Prostate gland (tissue), 2 donors: ENCODE results near the gene ZP3.
"Not testable (repeated sequence)": the region's sequence is repeated elsewhere in the genome, so short reads cannot be mapped to it uniquely, and the experiment has no call there.

Experiments
- POLR2A ChIP-seq: fragments of 450-650 bp; IDR thresholded peaks from one replicate; pipeline ENCODE4 v1.6.1; 2016; ENCODE audit warnings: antibody characterized with exemption, mild to moderate bottlenecking
- POLR2AphosphoS5 ChIP-seq: sonication (generic); formaldehyde crosslinking; IDR thresholded peaks from one replicate; pipeline ENCODE4 v1.6.1; 2017; ENCODE audit warnings: antibody characterized with exemption
- TF ChIP-seq, protein P1 (sequence below), 4 experiments: fragments of 200-600 bp in 2 of 4; fragments of 450-650 bp in 2 of 4; sonication (generic) in 2 of 4; IDR thresholded peaks; 1 replicate in 3 of 4; 2 replicates in 1 of 4; pipeline ENCODE4 v1.5.1; 2016 to 2019; ENCODE audit warnings: antibody characterized with exemption in 4 of 4, mild to moderate bottlenecking in 2 of 4, moderate library complexity in 2 of 4

DNA sequence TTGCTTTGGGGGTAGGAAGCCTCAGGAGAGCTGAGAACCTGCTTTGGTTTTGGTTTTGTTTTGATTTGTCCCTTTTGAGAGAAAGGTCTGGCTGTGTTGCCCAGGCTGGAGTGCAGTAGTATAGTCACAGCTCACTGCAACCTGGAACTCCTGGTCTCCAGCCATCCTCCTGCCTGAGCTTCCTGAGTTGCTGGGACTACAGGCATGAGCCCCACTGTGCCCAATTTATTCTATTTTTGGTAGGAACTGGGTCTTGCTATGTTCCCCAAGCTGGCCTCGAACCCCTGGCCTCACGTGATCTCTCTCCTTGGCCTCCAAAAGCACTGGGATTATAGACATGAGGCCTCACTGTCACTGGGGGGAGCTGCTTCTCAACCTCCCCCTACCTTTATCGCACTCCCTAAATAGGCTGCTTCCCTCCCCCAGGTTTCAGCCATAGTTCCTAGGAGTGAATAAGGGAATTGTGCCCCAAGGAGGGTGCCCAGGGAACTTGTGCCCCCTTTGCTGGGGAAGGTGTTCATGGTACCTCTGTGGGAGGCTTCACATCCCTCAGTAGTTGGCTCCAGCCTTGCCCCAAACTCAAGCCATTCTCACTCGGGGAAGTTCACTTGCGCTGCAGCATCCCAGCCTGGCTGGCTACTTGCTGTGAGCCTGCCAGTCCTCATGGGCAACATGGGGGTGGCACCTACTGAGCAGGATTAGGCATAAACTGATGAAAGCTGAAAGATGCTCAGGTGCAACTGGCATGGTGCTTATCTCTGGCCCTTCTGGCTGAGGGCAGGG lies 18.1 kb downstream of the ZP3 start:
- TF ChIP-seq POLR2AphosphoS5, POLR2A: not testable (repeated sequence)
- TF ChIP-seq, protein P1, sequence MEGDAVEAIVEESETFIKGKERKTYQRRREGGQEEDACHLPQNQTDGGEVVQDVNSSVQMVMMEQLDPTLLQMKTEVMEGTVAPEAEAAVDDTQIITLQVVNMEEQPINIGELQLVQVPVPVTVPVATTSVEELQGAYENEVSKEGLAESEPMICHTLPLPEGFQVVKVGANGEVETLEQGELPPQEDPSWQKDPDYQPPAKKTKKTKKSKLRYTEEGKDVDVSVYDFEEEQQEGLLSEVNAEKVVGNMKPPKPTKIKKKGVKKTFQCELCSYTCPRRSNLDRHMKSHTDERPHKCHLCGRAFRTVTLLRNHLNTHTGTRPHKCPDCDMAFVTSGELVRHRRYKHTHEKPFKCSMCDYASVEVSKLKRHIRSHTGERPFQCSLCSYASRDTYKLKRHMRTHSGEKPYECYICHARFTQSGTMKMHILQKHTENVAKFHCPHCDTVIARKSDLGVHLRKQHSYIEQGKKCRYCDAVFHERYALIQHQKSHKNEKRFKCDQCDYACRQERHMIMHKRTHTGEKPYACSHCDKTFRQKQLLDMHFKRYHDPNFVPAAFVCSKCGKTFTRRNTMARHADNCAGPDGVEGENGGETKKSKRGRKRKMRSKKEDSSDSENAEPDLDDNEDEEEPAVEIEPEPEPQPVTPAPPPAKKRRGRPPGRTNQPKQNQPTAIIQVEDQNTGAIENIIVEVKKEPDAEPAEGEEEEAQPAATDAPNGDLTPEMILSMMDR (IDR thresholded peaks at IDR 0.05): not testable (repeated sequence)
